GM18873 (cell line): ENCODE measurements around the gene PJA2.
"Not testable (repeated sequence)": the region's sequence is repeated elsewhere in the genome, so short reads cannot be mapped to it uniquely, and the experiment has no call there.

Source experiments
- ATAC-seq: cut with Tn5 transposase; IDR thresholded peaks from one replicate; pipeline ENCODE4 v1.9.1; 2021; ENCODE audit warnings: mild to moderate bottlenecking, moderate library complexity, moderate number of reproducible peaks; ENCODE audit not compliant: unreplicated experiment, low FRiP score

PJA2 gene

DNA sequence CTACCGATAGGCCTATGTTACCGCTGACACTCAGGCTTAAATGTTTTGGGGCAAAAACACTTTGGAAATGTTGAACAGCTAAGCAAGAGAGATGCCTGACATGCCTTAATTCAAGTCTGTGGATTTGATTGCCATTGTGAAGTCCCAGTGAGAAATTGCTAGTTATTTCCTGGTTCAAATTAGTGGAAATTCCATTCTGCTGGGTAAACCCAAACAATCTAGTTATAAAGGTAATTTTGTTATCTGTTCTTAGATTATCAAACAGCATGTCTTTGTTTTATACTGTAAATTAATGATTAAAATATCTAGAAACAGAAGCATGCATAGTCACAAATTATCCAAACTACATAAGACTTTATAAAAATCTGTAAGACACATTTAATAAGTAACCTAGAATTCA lies 96.6 kb downstream of the PJA2 start:
- no peak for ATAC-seq

- ATAC-seq = no peak
These were observed 97.1 kb downstream of the PJA2 start for GRCh38 chr5:109312695-109313094.

GRCh38 chr5:109310315-109310714 lies 99.5 kb downstream of the PJA2 start:
- no peak for ATAC-seq

DNA sequence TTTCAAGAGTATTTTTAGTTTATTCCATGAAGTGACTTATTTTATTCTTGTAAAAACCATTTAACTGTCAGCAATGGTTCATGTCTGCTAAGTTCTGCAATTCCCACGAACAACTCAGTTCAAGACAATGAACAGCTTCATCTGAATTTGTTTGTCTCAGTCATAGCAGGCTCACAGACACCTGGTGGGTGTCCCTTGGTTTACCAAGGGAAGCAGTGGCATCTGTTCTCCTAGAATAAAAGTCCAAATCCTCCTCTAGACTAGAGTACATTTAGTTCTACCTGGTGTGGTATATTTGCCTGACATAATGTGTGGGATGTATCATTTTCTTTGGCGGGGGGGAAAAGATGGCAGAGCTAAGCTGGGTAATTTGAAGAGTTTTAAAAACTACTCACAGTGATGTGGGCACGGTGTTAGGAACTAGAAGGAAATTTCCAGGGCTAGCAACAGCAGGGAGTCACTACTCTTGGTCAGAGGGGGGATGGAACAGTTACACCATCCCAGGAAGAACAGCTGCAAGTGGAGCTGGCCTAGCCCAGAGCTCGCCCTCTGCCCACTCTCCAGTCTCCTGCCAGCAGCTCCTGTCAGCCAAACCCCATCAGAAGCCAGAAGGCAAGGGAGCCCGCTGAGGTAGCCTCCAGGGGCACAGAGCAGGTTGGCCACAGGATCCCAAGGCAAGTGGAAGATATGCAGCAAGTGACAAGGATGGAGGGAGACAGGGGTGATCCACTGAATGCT lies 100.3 kb downstream of the PJA2 start:
- no peak for ATAC-seq

GRCh38 chr5:109307951-109308350 lies 101.8 kb downstream of the PJA2 start:
- no peak for ATAC-seq

DNA sequence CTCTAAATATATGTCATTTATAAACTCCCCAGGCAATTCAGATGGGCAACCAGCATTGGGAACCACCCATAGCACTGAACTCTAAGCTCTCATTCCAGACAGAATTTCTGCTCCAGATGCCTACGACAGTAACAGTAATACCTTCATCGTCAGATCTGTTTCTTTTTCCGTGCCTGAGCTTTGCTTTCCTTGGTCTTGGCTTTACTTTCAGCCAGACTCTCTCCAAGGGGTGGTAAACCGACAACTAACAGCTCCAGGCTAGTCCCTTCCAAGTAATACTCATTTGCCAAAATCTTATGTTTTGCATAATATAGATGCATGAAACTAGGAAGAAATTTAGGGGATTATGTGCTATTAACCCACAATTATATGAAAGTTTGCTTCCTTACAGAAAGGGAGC lies 102.3 kb downstream of the PJA2 start:
- ATAC-seq = no peak

GRCh38 chr5:109305352-109305751 lies 104.4 kb downstream of the PJA2 start:
- ATAC-seq = no peak

DNA sequence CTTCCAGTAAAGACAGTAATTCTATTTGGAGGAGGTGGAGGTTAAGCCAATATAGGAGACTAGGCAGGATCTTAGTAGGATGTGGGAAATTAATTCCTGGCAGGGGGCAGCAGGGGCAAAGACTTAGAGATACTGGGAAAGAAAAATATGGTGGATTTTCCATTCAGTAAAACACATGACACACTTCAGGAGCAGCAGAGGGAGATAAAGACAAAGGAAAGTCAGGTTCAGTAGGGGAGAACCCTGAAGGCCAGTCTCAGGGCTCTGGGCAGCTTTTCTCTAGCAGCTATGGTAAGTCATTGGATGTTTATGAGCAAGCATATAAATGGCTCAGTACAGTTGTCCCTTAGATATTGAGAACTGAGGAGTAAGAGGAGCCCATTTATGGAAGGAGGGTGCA lies 105.5 kb downstream of the PJA2 start:
- no peak for ATAC-seq

DNA sequence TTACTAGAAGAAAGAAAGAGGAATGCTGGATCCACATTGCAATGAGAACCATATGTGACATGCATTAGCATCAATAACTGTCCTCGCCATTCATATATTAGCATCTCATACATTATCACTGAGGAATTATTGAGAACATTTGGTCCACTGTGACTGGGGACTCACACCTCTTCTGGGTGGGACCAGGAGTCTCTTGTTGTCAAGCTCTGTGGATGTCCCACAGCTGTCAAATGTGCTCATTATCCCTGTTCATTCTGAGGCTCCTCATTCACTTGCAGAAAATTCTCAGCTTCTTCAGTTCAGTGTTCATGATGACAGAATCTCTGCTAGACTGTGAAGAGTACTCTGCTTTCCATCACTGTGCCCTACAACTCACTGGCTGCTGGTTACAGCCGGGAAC lies 109.4 kb downstream of the PJA2 start:
- no peak for ATAC-seq

GRCh38 chr5:109299557-109299956 lies 110.2 kb downstream of the PJA2 start:
- ATAC-seq = no peak

DNA sequence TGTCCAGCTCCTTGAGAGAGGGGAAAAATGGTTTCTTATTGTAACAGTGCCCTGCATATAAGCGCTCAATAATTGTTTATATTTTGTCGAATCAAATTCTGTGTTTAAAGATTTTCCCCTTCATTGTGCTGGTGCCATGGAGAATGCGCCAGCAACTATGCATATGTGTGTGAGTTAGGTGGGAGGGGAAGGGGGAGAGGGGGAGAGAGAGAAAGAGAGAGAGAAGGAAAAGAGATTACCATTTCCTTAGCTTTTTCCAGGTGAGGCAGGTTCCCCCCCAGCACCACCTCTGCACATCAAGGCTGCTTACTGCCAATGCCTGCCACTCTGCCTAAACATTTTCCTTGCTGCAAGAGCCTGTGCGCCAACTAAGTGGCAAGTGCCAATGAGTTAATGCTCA lies 111.0 kb downstream of the PJA2 start:
- no peak for ATAC-seq

DNA sequence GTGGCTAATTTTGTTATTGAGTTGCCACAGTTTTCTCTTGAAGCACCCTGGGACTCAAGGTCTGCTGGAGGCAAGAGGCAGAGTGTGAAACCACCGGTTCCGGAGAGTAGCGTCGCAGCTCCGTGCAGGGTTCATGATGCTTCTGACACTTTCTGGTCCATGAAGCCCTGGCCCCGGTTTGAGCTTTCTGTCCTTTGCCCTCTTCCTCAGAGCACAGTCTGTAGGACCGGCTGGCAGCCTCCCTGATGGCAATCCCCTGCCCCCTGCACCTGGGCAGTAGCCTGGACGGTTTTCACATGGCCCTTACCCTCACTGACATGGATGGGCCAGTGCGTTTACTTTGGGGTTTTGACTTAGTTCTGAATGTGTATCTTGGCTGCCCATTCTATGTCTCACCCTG lies 111.9 kb downstream of the PJA2 start:
- ATAC-seq = no peak

- no peak for ATAC-seq
These were observed 118.7 kb downstream of the PJA2 start for GRCh38 chr5:109291090-109291489.

DNA sequence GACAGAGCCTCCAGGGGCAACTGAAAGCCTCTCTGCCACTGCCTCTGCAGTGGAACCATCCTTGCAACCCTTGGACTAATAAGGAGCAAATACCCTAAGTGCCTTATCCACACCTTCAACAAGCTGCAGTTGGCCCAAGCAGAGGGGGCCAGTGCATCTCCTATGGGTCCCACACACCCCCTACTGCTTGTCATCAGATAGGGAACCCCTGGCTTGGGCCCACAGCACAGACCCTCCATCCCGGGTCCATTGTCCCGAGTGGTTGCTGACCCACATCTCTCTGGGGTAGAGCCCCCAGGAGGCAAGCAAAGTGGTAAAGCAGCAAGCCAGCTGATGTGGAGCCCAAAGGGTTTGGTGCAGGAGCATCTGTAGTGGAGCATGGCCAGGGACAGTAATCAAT lies 119.5 kb downstream of the PJA2 start:
- ATAC-seq = no peak

- ATAC-seq = not testable (repeated sequence)
These were observed 123.1 kb downstream of the PJA2 start for GRCh38 chr5:109286628-109287027.
